Measurements from ENCODE around the gene TMEM214.
A peak's percentile ranks its signal among the peaks of the same experiment; 100 is the strongest.

Gene TMEM214

DNA sequence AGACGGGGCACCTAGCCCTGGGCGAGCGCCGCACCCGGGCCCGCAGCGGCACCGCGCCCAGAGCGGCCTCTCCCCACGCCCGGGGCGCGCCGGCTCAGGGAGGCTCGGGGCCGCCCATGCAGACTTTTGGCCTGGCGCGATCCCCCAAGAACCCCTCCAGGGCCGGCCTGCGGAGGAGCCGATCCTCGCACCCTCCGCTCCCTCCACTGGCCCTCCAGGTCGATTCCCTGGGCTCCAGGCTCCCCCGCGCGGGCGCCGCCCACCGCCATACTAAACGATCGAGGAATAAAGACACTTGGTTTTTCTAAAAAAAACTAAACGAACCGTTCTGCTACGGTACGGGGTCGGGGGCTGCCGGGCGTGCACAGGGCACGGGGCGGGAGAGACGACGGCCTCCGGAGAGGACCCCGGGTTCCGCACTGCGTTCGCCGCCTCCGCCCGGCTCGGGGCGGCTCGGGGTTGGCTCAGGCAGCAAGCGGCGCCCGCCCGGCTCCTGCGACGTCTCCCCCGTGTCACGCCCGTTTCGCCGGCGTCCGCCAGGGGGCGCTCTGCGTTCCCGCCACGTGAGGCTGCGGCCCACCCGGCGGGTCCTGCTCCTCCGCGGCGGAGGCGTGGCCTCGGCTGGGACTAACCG, 53.4 kb downstream of the TMEM214 start:
- peak; percentile 86 to 90 for DNase-seq

DNA sequence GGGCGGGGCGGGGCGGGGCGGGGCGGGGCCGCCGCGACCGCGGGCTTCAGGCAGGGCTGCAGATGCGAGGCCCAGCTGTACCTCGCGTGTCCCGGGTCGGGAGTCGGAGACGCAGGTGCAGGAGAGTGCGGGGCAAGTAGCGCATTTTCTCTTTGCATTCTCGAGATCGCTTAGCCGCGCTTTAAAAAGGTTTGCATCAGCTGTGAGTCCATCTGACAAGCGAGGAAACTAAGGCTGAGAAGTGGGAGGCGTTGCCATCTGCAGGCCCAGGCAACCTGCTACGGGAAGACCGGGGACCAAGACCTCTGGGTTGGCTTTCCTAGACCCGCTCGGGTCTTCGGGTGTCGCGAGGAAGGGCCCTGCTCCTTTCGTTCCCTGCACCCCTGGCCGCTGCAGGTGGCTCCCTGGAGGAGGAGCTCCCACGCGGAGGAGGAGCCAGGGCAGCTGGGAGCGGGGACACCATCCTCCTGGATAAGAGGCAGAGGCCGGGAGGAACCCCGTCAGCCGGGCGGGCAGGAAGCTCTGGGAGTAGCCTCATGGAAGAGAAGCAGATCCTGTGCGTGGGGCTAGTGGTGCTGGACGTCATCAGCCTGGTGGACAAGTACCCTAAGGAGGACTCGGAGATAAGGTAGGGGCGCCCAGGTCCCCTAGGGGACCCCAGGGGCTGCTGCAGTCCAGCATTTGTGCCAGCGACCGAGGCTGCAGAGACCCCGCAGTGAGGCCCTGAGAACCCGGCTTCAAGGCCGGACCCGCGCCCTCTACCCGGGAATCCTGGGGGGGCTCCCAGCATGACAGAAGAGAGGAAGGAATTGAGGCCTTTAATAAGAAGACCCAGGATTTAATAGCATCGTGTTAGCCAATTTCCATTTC, 54.2 kb downstream of the TMEM214 start, which contains the start of gene KHK:
KHK (plus strand) TSS at position 49 of the 870 bp plus-strand sequence; CDS start at position 537, 488 bp downstream.
- peak in 1 of 2 experiments; percentile 35 for DNase-seq

DNA sequence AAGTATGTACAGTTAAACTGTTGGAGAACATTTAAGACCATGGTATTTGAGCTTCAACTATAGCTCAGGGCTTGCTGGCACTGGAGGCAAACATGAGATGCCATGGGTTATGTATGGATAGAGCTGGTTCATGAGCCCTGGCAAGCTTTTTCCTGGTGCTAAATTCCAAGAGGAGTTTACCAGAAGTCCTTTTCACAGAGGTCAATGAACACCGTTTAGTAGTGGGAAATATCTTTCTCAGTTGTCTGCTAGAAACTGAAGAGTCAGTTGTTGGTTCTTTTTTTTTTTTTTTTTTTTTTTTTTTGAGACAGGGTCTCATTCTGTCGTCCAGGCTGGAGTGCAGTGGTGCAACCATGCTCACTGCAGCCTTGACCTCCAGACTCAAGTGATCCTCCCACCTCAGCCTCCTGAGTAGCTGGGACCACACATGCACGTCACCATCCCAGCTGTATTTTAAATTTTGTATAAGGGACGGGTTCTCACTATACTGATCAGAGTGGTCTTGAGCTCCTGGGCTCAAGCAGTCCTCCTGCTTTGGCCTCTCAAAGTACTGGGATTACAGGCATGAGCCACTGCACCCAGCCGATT, 55.2 kb downstream of the TMEM214 start:
- no peak for DNase-seq

DNA sequence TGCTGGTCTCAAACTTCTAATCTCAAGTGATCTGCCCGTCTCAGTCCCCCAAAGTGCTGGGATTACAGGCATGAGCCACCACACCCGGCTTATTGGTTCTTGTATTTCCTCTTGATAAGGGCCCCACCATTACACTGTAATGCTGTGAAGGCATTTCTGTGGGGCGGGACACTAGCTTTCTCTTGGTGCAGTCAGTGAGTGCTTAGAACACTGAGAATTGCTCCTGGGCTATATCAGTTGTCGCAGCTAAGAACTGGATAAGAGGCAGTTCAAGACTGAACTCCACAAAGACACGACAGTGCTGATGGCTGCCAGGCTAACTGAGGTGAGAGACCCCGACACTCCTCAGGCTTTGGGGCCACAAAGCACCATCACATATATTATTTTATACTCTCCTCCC, 55.9 kb downstream of the TMEM214 start:
- DNase-seq = no peak

DNA sequence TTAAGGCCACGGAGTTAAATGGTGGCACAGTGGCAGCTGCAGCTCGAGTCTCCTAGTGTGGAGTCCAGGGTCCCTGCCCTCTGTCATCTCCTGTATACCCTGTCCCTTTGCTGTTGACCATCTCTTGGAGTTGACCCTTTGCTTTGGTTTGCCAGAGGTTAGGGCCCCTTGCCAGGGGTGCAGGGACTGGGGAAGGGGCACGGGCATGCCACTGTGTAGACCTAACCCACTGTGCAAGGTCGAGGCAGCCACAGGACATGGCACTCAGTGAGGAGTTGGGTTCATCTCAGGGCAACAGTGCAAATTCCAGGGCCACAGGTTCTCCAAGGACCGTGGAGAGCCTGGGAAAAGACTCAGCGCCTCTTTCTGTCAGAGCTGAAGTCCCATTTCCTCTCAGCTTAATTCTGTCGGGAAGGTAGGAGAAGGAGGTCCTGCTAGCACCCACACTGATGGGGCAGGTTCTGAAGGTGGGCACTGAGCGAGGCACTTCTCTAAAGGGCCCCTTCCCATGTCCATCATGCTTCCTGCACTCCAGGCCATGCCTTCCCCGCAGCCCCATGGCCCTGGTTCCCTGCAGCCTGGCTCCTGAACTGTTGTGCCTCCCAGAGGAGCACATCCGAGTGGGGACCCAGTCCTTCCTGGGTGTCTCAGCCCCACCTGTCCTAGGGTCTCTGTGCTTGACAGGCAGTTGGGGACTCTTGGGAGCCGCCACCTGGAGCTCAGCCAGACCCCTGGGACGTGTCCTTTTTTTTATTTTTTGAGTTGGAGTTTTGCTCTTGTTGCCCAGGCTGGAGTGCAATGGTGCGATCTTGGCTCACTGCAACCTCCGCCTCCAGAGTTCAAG, 56.6 kb downstream of the TMEM214 start:
- DNase-seq = no peak

Measured in Kasumi-1 (cell line).